Adrenal gland (tissue), 12 donors: Measurements from ENCODE around the gene COX4I1. TPM values are rescaled to one million over a fixed set of nuclear protein-coding genes. Genes with fewer than 3 reads are reported as not detected.

ENCODE experiments used
- DNase-seq, 7 donors: peaks; one replicate each; pipeline ENCODE4 v3.0.0-alpha.2; 2019 to 2020
- H3K27ac ChIP-seq, 5 donors: fragments of 200-600 bp; sonication (generic) in 4 of 5; 1 replicate in 3 of 5; 2 replicates in 2 of 5; pipeline versions ENCODE4 v1.5.1 to v1.8.0; 2016 to 2020; ENCODE audit warnings: mild to moderate bottlenecking in 1 of 5
- H3K27me3 ChIP-seq: fragments of 200-600 bp; 2 replicates; pipeline ENCODE4 v1.8.0; 2021
- H3K36me3 ChIP-seq, 2 donors: fragments of 200-600 bp; replicated peaks in 1 of 2; 1 replicate in 1 of 2; 2 replicates in 1 of 2; pipeline versions ENCODE4 v1.5.1 to v1.8.0; 2018 to 2022
- H3K4me1 ChIP-seq, 2 donors: fragments of 200-600 bp; replicated peaks in 1 of 2; 1 replicate in 1 of 2; 2 replicates in 1 of 2; pipeline versions ENCODE4 v1.5.1 to v1.8.0; 2018 to 2021
- H3K4me3 ChIP-seq, 4 donors: fragments of 200-600 bp; sonication (generic) in 3 of 4; one replicate each; pipeline ENCODE4 v1.5.1; 2016 to 2018
- H3K9me3 ChIP-seq, 3 donors: fragments of 200-600 bp; sonication (generic) in 1 of 3; replicated peaks in 1 of 3; 1 replicate in 2 of 3; 2 replicates in 1 of 3; pipeline versions ENCODE4 v1.5.1 to v1.8.0; 2016 to 2021
- CTCF ChIP-seq, 6 experiments: fragments of 450-650 bp in 4 of 6; fragments of 200-600 bp in 2 of 6; sonication (generic) in 1 of 6; IDR thresholded peaks; 1 replicate in 5 of 6; 2 replicates in 1 of 6; pipeline versions ENCODE4 v1.5.1 to v1.8.0; 2016 to 2021; ENCODE audit warnings: antibody characterized with exemption in 6 of 6, mild to moderate bottlenecking in 2 of 6, moderate library complexity in 1 of 6
- POLR2A ChIP-seq, 2 donors: fragments of 450-650 bp; IDR thresholded peaks; one replicate each; pipeline ENCODE4 v1.6.1; 2017; ENCODE audit warnings: antibody characterized with exemption in 2 of 2, mild to moderate bottlenecking in 2 of 2, moderate library complexity in 1 of 2
- WGBS, 4 donors: extraction: QIAGEN DNeasy Blood & Tissue Kit in 2 of 4; methylation state at CpG; one replicate each; pipeline versions ENCODE4 v1.1.5 to v1.1.7; 2013 to 2017; 5-methylcytosine and 5-hydroxymethylcytosine counted together
- intact Hi-C, 2 donors: fragments of 100-400 bp; cut with DNase I; formaldehyde crosslinking; loops; one replicate each; pipeline versions ENCODE4 v1.14.1 to v1.15.0; 2022 to 2023
- polyA plus RNA-seq, 3 donors: library from polyadenylated mRNA; stranded (reverse); fragments of 200-250 nt in 2 of 3; fragments of 350-450 nt in 1 of 3; fragmentation: Illumina TruSeq in 1 of 3; extraction: RNeasy Lipid Tissue Mini Kit (QIAGEN cat#74804) in 1 of 3; gene quantifications; one replicate each; pipeline ENCODE4 v1.2.3, GENCODE V29; 2013 to 2014
- total RNA-seq, 9 donors: library from RNA; depleted of rRNA in 4 of 9; stranded (reverse); fragments of >200 nt in 4 of 9; fragments of 120-200 nt in 1 of 9; fragmentation: NEBNext Ultra II Directional in 1 of 9; extraction: Animal tissue kit (Norgen Biotek cat#: 25700) in 1 of 9; gene quantifications; one replicate each; pipeline versions ENCODE4 v1.1.0 to v1.2.4, GENCODE V29; 2013 to 2023
- donor health status: healthy with polysubstance abuse.
- donor health status: Bipolar disorder and iron deficiency.
- donor health status: DM: yes; HTN: yes; CAD: no.
- donor health status: DM: no; HTN: no; CAD: no.
- donor health status: DM: no; HTN: no; CAD: no.
- donor health status: DM: yes; HTN: yes; CAD: no.

The COX4I1 gene
- total and polyA plus RNA-seq, 12 donors, result 466 to 1,628 (median 536) TPM

- 84 to 90% (median 88%) methylated on average over 15 to 21 of the region's 21 CpGs for WGBS, 4 donors
- intact Hi-C loops, result no loop called here
Observed at GRCh38 chr16:85838876-85839585, 39.5 kb downstream of the COX4I1 start.

GRCh38 chr16:85839681-85840240 lies 40.3 kb downstream of the COX4I1 start:
- DNase-seq, result no peak
- no peak for TF ChIP-seq POLR2A (IDR thresholded peaks at IDR 0.05)
- TF ChIP-seq CTCF (IDR thresholded peaks at IDR 0.05), result no peak
- H3K4me3 ChIP-seq, result no peak overlapping the region
- no peaks in the 10 kb centered on the region for H3K36me3 ChIP-seq
- intact Hi-C loops, result no loop called here
- no peak overlapping the region for H3K27ac ChIP-seq
- H3K9me3 ChIP-seq, result no peaks in the 10 kb centered on the region
- H3K4me1 ChIP-seq, result no peaks in the 10 kb centered on the region
- WGBS, 4 donors, result 76 to 84% (median 81%) methylated on average over 10 to 24 of the region's 24 CpGs
- H3K27me3 ChIP-seq, result peaks cover 29% of the 10 kb centered on the region

More at GRCh38 chr16:85838876-85839585, 39.5 kb downstream of the COX4I1 start:
- H3K27ac ChIP-seq, result no peak overlapping the region
- no peak for DNase-seq
- no peak overlapping the region for H3K4me3 ChIP-seq
- H3K4me1 ChIP-seq, result no peaks in the 10 kb centered on the region
- H3K27me3 ChIP-seq, result peaks cover 29% of the 10 kb centered on the region
- no peaks in the 10 kb centered on the region for H3K9me3 ChIP-seq
- TF ChIP-seq CTCF (IDR thresholded peaks at IDR 0.05) (no peak), POLR2A (IDR thresholded peaks at IDR 0.05) (no peak)
- no peaks in the 10 kb centered on the region for H3K36me3 ChIP-seq

GRCh38 chr16:85840395-85840794 lies 40.9 kb downstream of the COX4I1 start:
- Histone ChIP-seq H3K9me3 (no peaks in the 10 kb centered on the region), H3K36me3 (no peaks in the 10 kb centered on the region), H3K27me3 (peaks cover 29% of the 10 kb centered on the region), H3K4me3 (no peak overlapping the region), H3K4me1 (no peaks in the 10 kb centered on the region), H3K27ac (no peak overlapping the region)
- intact Hi-C loops, result no loop called here
- no peak for TF ChIP-seq CTCF (IDR thresholded peaks at IDR 0.05)
- TF ChIP-seq POLR2A (IDR thresholded peaks at IDR 0.05), result no peak
- DNase-seq, result no peak
- WGBS, 4 donors, result 78 to 86% (median 79%) methylated on average over 8 to 9 of the region's 9 CpGs

GRCh38 chr16:85840801-85841200 lies 41.3 kb downstream of the COX4I1 start:
- WGBS, 4 donors, result 67 to 94% (median 87%) methylated on average over 6 to 10 of the region's 10 CpGs
- no peak overlapping the region for H3K27ac ChIP-seq
- no peak for TF ChIP-seq CTCF (IDR thresholded peaks at IDR 0.05)
- no peak for TF ChIP-seq POLR2A (IDR thresholded peaks at IDR 0.05)
- peaks cover 25% of the 10 kb centered on the region for H3K27me3 ChIP-seq
- intact Hi-C loops, result no loop called here
- DNase-seq, result no peak
- H3K4me3 ChIP-seq, result no peak overlapping the region
- H3K4me1 ChIP-seq, result no peaks in the 10 kb centered on the region
- H3K36me3 ChIP-seq, result no peaks in the 10 kb centered on the region
- H3K9me3 ChIP-seq, result no peaks in the 10 kb centered on the region
